ENCODE data around the gene NACC2.

DNA sequence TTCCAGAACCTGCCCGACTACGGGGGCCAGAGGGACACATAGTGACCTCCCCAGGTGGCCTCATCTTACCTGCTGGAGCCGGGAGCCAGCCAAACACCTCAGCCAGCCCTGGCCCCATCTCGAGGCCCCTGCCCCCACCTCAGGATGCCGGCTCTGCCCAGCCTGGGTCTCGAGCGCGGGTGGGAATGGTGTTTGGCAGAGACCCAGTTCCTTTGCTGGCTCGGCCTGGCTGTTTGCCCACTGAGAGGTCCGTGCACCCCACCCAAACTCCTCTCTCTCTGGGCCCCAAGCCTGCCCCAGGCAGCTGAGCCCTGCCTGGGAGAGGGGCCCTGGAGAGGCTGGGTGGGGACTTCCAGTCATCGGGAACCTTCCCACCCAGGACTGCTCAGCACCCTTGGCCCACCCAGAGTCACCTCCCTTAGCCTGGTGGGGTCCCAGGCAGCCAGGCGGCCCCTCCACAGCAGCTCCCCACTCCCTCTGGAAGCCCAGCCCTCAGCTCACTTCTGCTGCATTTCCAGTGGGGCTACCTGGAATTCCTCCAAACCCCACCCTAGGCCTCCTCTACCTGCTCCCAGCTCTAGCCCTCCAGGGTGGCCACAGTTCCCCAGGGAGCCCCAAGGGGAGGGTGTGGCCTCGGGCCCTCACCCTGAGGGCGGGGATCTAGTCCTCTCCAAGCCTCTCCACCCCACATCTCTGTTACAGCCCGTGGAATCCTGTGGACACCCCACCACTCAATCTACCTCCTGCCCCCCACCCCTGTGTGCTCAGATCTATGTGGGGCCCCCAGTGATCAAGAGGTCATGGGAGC is 91.5 kb downstream of the NACC2 start:
- TF ChIP-seq, protein P1, sequence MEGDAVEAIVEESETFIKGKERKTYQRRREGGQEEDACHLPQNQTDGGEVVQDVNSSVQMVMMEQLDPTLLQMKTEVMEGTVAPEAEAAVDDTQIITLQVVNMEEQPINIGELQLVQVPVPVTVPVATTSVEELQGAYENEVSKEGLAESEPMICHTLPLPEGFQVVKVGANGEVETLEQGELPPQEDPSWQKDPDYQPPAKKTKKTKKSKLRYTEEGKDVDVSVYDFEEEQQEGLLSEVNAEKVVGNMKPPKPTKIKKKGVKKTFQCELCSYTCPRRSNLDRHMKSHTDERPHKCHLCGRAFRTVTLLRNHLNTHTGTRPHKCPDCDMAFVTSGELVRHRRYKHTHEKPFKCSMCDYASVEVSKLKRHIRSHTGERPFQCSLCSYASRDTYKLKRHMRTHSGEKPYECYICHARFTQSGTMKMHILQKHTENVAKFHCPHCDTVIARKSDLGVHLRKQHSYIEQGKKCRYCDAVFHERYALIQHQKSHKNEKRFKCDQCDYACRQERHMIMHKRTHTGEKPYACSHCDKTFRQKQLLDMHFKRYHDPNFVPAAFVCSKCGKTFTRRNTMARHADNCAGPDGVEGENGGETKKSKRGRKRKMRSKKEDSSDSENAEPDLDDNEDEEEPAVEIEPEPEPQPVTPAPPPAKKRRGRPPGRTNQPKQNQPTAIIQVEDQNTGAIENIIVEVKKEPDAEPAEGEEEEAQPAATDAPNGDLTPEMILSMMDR (IDR thresholded peaks at IDR 0.05) = no peak
- no peak for TF ChIP-seq POLR2A (IDR thresholded peaks at IDR 0.05)

Measured in right lobe of liver (tissue), 4 donors.